Caco-2 (cell line): Measurements from ENCODE around the gene TMEM187. TPM values are rescaled to one million over a fixed set of nuclear protein-coding genes. Genes with fewer than 3 reads are reported as not detected.

Experiments used
- BruUV-seq: library from RNA; stranded (reverse); fragments of 400-500 nt; replicated peaks from 2 replicates; lab custom pipeline; 2021; lab: Mats Ljungman, UMichigan
- CTCF ChIA-PET: fragments of 300-600 bp; sonication (Branson Sonifier 250); formaldehyde crosslinking; loops from one replicate; lab custom pipeline; 2022; ENCODE audit warnings: antibody characterized with exemption; lab: Charles Lee
- POLR2A ChIA-PET: fragments of 300-600 bp; sonication (Branson Sonifier 250); formaldehyde crosslinking; loops from one replicate; lab custom pipeline; 2022; ENCODE audit warnings: antibody characterized with exemption; lab: Charles Lee
- DNase-seq, 2 experiments: peaks; one replicate each; pipeline versions ENCODE4 v3.0.0 to v3.0.0-alpha.2; 2020 to 2022
- H3K27me3 ChIP-seq: replicated peaks from 2 replicates; pipeline ENCODE4 v1.6.0; 2011; ENCODE audit warnings: low read length; ENCODE audit not compliant: control insufficient read depth, insufficient read depth
- H3K36me3 ChIP-seq: 2 replicates; pipeline ENCODE4 v1.5.1; 2011; ENCODE audit warnings: low read length; ENCODE audit not compliant: control insufficient read depth, insufficient read depth
- H3K4me1 ChIP-seq: fragments of 250-450 bp; sonication (Bioruptor Pico); 2 replicates; pipeline ENCODE4 v1.5.1; 2020; ENCODE audit warnings: mild to moderate bottlenecking
- H3K4me3 ChIP-seq: 2 replicates; pipeline ENCODE4 v1.5.1; 2011; ENCODE audit warnings: low read depth, mild to moderate bottlenecking, control low read depth, low read length
- H3K9me3 ChIP-seq: fragments of 250-450 bp; sonication (Bioruptor Pico); 2 replicates; pipeline ENCODE4 v1.5.1; 2020; ENCODE audit warnings: mild to moderate bottlenecking, moderate library complexity
- H3K27ac Mint-ChIP-seq: one replicate; pipeline ENCODE4 v1.8.0; 2022; ENCODE audit warnings: mixed read lengths; ENCODE audit not compliant: unreplicated experiment
- H3K27me3 Mint-ChIP-seq: one replicate; pipeline ENCODE4 v1.8.0; 2022; ENCODE audit warnings: mixed read lengths; ENCODE audit not compliant: insufficient read depth, unreplicated experiment
- H3K36me3 Mint-ChIP-seq: one replicate; pipeline ENCODE4 v1.8.0; 2022; ENCODE audit warnings: mild to moderate bottlenecking, mixed read lengths; ENCODE audit not compliant: insufficient read depth, unreplicated experiment
- H3K4me1 Mint-ChIP-seq: one replicate; pipeline ENCODE4 v1.8.0; 2022; ENCODE audit warnings: low read depth, mixed read lengths; ENCODE audit not compliant: unreplicated experiment
- H3K4me3 Mint-ChIP-seq: one replicate; pipeline ENCODE4 v1.8.0; 2022; ENCODE audit warnings: mild to moderate bottlenecking, moderate library complexity, mixed read lengths; ENCODE audit not compliant: unreplicated experiment
- H3K9me3 Mint-ChIP-seq: one replicate; pipeline ENCODE4 v1.8.0; 2022; ENCODE audit warnings: mixed read lengths; ENCODE audit not compliant: unreplicated experiment
- CTCF ChIP-seq, 2 experiments: fragments of 200-600 bp in 1 of 2; IDR thresholded peaks; 1 replicate in 1 of 2; 2 replicates in 1 of 2; pipeline versions ENCODE4 v1.5.1 to v1.8.0; 2011 to 2022; ENCODE audit warnings: antibody characterized with exemption in 1 of 2, control low read depth in 1 of 2, inconsistent platforms in 1 of 2, low read depth in 1 of 2, low read length in 1 of 2, mild to moderate bottlenecking in 1 of 2, moderate library complexity in 1 of 2; ENCODE audit not compliant: insufficient read depth in 1 of 2, severe bottlenecking in 1 of 2, unreplicated experiment in 1 of 2
- intact Hi-C: fragments of 100-400 bp; cut with micrococcal nuclease; formaldehyde crosslinking; loops from one replicate; pipeline ENCODE4 v1.10.0; 2022; ENCODE audit not compliant: unreplicated experiment
- total RNA-seq: library from RNA; stranded (reverse); gene quantifications from 2 replicates; pipeline ENCODE4 v1.2.3, GENCODE V29; 2022

Gene TMEM187
- total RNA-seq, 1 experiment from 2014 or later = 4.9 TPM

GRCh38 chrX:153947009-153947769 is 25.4 kb upstream of the TMEM187 start:
- no peak overlapping the region for H3K27ac Mint-ChIP-seq
- Histone ChIP-seq H3K4me1 (no peaks in the 10 kb centered on the region), H3K27me3 (no peaks in the 10 kb centered on the region), H3K4me3 (no peak overlapping the region), H3K9me3 (no peaks in the 10 kb centered on the region), H3K36me3 (no peaks in the 10 kb centered on the region; the same call in 1 of the 2 replicates)
- ChIA-PET CTCF (interaction anchor here (0.6 to 2.2 kb wide), 10 partner anchors 9 to 231 kb away, joined by 3 to 37 read pairs (median 4); partner anchors contain the start of genes ARHGAP4, IDH3G, NAA10 and SSR4), POLR2A (interaction anchor here (1.0 kb wide), 1 partner anchor 19 kb away, joined by 4 read pairs; no protein-coding TSS in a partner anchor)
- BruUV-seq = no TSS peak
- peak; percentile 83 to 86 for DNase-seq
- H3K4me3 Mint-ChIP-seq = no peak overlapping the region
- H3K4me1 Mint-ChIP-seq = no peaks in the 10 kb centered on the region
- peaks cover 55% of the 10 kb centered on the region for H3K36me3 Mint-ChIP-seq
- H3K27me3 Mint-ChIP-seq = no peaks in the 10 kb centered on the region
- no peaks in the 10 kb centered on the region for H3K9me3 Mint-ChIP-seq
- intact Hi-C loops = loop anchor here (1.0 kb wide), 3 partner anchors 19 to 183 kb away; partner anchors contain the start of gene PLXNB3
- TF ChIP-seq CTCF (IDR thresholded peaks at IDR 0.05; ENCODE audit: insufficient read depth in 1 of 2, low read depth in 1 of 2, low read length in 1 of 2, severe bottlenecking in 1 of 2, unreplicated experiment in 1 of 2) = peak; percentile 81 to 88

- no peaks in the 10 kb centered on the region for H3K4me1 Mint-ChIP-seq
- no peaks in the 10 kb centered on the region for H3K27me3 Mint-ChIP-seq
- DNase-seq = no peak
- TF ChIP-seq CTCF (IDR thresholded peaks at IDR 0.05; ENCODE audit: insufficient read depth in 1 of 2, low read depth in 1 of 2, low read length in 1 of 2, severe bottlenecking in 1 of 2, unreplicated experiment in 1 of 2) = no peak
- H3K4me3 Mint-ChIP-seq = no peak overlapping the region
- Histone ChIP-seq H3K27me3 (no peaks in the 10 kb centered on the region), H3K9me3 (no peaks in the 10 kb centered on the region), H3K4me3 (no peak overlapping the region), H3K4me1 (no peaks in the 10 kb centered on the region), H3K36me3 (no peaks in the 10 kb centered on the region; the same call in 1 of the 2 replicates)
- no peak overlapping the region for H3K27ac Mint-ChIP-seq
- intact Hi-C loops = no loop called here
- CTCF ChIA-PET = interaction anchor here (2.2 kb wide), 1 partner anchor 22 kb away, joined by 37 read pairs; the partner anchor contains the start of gene ARHGAP4
- TSS peak; percentile 56 for BruUV-seq
- POLR2A ChIA-PET = no interaction called here
- no peaks in the 10 kb centered on the region for H3K9me3 Mint-ChIP-seq
- H3K36me3 Mint-ChIP-seq = peaks cover 60% of the 10 kb centered on the region
Measured at GRCh38 chrX:153948002-153948466, 24.5 kb upstream of the TMEM187 start.

- no peaks in the 10 kb centered on the region for H3K27me3 ChIP-seq
- no peaks in the 10 kb centered on the region for H3K9me3 Mint-ChIP-seq
- TF ChIP-seq CTCF (IDR thresholded peaks at IDR 0.05; ENCODE audit: insufficient read depth in 1 of 2, low read depth in 1 of 2, low read length in 1 of 2, severe bottlenecking in 1 of 2, unreplicated experiment in 1 of 2) = no peak
- intact Hi-C loops = no loop called here
- no peak overlapping the region for H3K27ac Mint-ChIP-seq
- no peaks in the 10 kb centered on the region for H3K4me1 Mint-ChIP-seq
- peaks cover 71% of the 10 kb centered on the region for H3K36me3 Mint-ChIP-seq
- ChIA-PET CTCF (interaction anchor here (0.8 kb wide), 1 partner anchor 18 kb away, joined by 3 read pairs; no protein-coding TSS in a partner anchor), POLR2A (no interaction called here)
- no TSS peak for BruUV-seq
- no peaks in the 10 kb centered on the region for H3K27me3 Mint-ChIP-seq
- DNase-seq = no peak
- H3K9me3 ChIP-seq = no peaks in the 10 kb centered on the region
- no peak overlapping the region for H3K4me3 Mint-ChIP-seq
- H3K36me3 ChIP-seq = no peaks in the 10 kb centered on the region; the same call in 1 of the 2 replicates
- H3K4me1 ChIP-seq = no peaks in the 10 kb centered on the region
- H3K4me3 ChIP-seq = no peak overlapping the region
Measured at GRCh38 chrX:153948847-153949805, 23.4 kb upstream of the TMEM187 start.
